Testis (tissue), 3 donors: ENCODE data around the gene ACSS2. TPM values are rescaled to one million over a fixed set of nuclear protein-coding genes. Genes with fewer than 3 reads are reported as not detected.

Experiments
- DNase-seq: peaks from one replicate; pipeline ENCODE4 v3.0.0-alpha.2; 2019
- H3K27ac ChIP-seq, 2 donors: fragments of 200-600 bp; sonication (generic); one replicate each; pipeline ENCODE4 v1.5.1; 2019
- H3K27me3 ChIP-seq: fragments of 200-600 bp; sonication (generic); one replicate; pipeline ENCODE4 v1.5.1; 2019
- H3K36me3 ChIP-seq: fragments of 200-600 bp; sonication (generic); one replicate; pipeline ENCODE4 v1.5.1; 2017; ENCODE audit warnings: low read depth; ENCODE audit errors: missing control alignments
- H3K4me1 ChIP-seq: fragments of 200-600 bp; sonication (generic); one replicate; pipeline ENCODE4 v1.5.1; 2019
- H3K4me3 ChIP-seq, 2 donors: fragments of 200-600 bp; sonication (generic); one replicate each; pipeline ENCODE4 v1.5.1; 2017 to 2019
- H3K9me3 ChIP-seq: fragments of 200-600 bp; sonication (generic); one replicate; pipeline ENCODE4 v1.5.1; 2017
- POLR2A ChIP-seq: fragments of 450-650 bp; IDR thresholded peaks from one replicate; pipeline ENCODE4 v1.6.1; 2017; ENCODE audit warnings: antibody characterized with exemption, mild to moderate bottlenecking, moderate library complexity
- WGBS, 2 donors: methylation state at CpG; one replicate each; pipeline ENCODE4 v1.1.5; 2018; 5-methylcytosine and 5-hydroxymethylcytosine counted together
- intact Hi-C: fragments of 100-400 bp; cut with DNase I; formaldehyde crosslinking; loops from one replicate; pipeline ENCODE4 v1.15.1; 2023; ENCODE audit warnings: low total_unique reads
- polyA plus RNA-seq: library from polyadenylated mRNA; stranded (reverse); fragments of 350-450 nt; fragmentation: Illumina TruSeq; extraction: RNeasy Lipid Tissue Mini Kit (QIAGEN cat#74804); gene quantifications from one replicate; pipeline ENCODE4 v1.2.3, GENCODE V29; 2014; ENCODE audit warnings: low read depth, low replicate concordance; ENCODE audit not compliant: insufficient read depth
- total RNA-seq, 2 donors: library from RNA; depleted of rRNA; stranded (reverse); fragments of >200 nt; gene quantifications; one replicate each; pipeline ENCODE4 v1.2.3, GENCODE V29; 2016
- TF ChIP-seq, protein P1 (sequence below), 3 experiments: fragments of 450-650 bp in 2 of 3; fragments of 200-600 bp in 1 of 3; sonication (generic) in 1 of 3; IDR thresholded peaks; one replicate each; pipeline ENCODE4 v1.5.1; 2016 to 2019; ENCODE audit warnings: antibody characterized with exemption in 3 of 3, mild to moderate bottlenecking in 2 of 3, moderate library complexity in 1 of 3

Gene ACSS2
- total and polyA plus RNA-seq, 3 donors from 2014 or later = 39.7 to 63.7 (median 58.2) TPM

DNA sequence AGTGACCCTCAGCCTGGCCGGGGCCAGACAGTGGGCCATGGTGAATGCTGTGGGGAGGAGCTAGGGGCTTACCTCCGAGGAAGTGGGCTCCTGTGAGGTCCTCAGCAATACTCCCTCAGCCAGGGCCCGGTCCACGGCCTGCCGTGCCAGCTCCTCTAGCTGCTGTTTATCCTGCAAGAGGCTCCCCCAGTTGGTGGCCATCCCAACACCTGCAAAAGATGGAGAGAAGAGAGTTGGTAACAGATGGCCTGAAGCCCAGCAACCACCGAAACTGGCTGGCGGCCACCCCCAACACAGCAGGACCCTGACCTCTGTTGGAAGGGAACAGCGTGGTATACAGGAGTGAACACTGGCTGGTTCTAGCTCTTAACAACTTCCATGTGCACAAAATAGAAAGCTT is 75.2 kb downstream of the ACSS2 start:
- H3K9me3 ChIP-seq = no peaks in the 10 kb centered on the region
- no peak overlapping the region for H3K4me3 ChIP-seq
- whole genome bisulfite sequencing, 2 donors = 81 to 89% methylated on average over 8 of the region's 8 CpGs
- H3K36me3 ChIP-seq = no peaks in the 10 kb centered on the region
- peaks cover 5% of the 10 kb centered on the region for H3K4me1 ChIP-seq
- DNase-seq = no peak
- intact Hi-C loops = no loop called here
- H3K27me3 ChIP-seq = no peaks in the 10 kb centered on the region
- TF ChIP-seq, protein P1, sequence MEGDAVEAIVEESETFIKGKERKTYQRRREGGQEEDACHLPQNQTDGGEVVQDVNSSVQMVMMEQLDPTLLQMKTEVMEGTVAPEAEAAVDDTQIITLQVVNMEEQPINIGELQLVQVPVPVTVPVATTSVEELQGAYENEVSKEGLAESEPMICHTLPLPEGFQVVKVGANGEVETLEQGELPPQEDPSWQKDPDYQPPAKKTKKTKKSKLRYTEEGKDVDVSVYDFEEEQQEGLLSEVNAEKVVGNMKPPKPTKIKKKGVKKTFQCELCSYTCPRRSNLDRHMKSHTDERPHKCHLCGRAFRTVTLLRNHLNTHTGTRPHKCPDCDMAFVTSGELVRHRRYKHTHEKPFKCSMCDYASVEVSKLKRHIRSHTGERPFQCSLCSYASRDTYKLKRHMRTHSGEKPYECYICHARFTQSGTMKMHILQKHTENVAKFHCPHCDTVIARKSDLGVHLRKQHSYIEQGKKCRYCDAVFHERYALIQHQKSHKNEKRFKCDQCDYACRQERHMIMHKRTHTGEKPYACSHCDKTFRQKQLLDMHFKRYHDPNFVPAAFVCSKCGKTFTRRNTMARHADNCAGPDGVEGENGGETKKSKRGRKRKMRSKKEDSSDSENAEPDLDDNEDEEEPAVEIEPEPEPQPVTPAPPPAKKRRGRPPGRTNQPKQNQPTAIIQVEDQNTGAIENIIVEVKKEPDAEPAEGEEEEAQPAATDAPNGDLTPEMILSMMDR (IDR thresholded peaks at IDR 0.05) = no peak
- no peak for TF ChIP-seq POLR2A
- no peak overlapping the region for H3K27ac ChIP-seq

DNA sequence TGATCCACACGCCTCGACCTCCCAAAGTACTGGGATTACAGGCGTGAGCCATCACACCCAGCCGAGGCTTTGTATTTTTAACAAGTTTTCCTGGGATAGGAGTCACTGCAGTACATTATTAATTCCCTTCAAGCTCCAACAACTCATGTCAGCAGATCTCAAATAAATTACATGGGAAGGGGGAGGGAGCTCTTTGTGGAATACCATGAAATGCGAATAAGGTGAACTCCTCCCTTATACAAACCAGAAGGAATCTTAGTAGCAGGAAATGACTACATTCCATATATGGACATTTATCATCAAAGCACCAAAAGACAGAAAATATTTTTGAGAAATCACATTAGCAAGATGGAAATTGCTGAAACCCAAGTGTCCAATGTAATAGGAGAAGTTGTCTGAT is 76.3 kb downstream of the ACSS2 start:
- TF ChIP-seq, protein P1 (IDR thresholded peaks at IDR 0.05) = no peak
- no peak for TF ChIP-seq POLR2A
- H3K27ac ChIP-seq = no peak overlapping the region
- no peaks in the 10 kb centered on the region for H3K9me3 ChIP-seq
- intact Hi-C loops = no loop called here
- DNase-seq = no peak
- H3K36me3 ChIP-seq = no peaks in the 10 kb centered on the region
- no peaks in the 10 kb centered on the region for H3K27me3 ChIP-seq
- peaks cover 5% of the 10 kb centered on the region for H3K4me1 ChIP-seq
- WGBS, 2 donors = 70 to 78% methylated on average over 5 of the region's 5 CpGs
- H3K4me3 ChIP-seq = no peak overlapping the region

DNA sequence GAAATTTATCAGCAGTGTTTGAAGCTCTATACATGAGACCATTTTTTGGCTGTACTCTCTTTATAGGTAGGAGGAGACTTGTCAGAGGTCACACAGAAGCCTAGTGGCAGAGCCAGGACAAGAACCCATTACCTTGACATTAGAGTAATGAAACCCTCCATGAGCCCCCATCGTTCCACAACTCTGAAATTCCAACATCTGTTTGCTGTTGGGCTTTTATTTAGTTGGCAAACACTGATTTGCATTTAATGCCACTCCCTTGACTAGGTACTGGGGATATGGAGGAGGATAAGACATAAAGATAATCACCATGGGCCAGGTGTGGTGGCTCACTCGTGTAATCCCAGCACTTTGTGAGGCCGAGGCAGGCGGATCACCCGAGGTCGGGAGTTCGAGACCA is 77.5 kb downstream of the ACSS2 start:
- TF ChIP-seq, protein P1 (IDR thresholded peaks at IDR 0.05) = no peak
- no peak for TF ChIP-seq POLR2A
- intact Hi-C loops = no loop called here
- H3K4me3 ChIP-seq = no peak overlapping the region
- DNase-seq = no peak
- WGBS, 2 donors = 83 to 85% methylated on average over 7 of the region's 7 CpGs
- no peaks in the 10 kb centered on the region for H3K9me3 ChIP-seq
- peaks cover 5% of the 10 kb centered on the region for H3K4me1 ChIP-seq
- no peak overlapping the region for H3K27ac ChIP-seq
- no peaks in the 10 kb centered on the region for H3K27me3 ChIP-seq
- H3K36me3 ChIP-seq = no peaks in the 10 kb centered on the region

DNA sequence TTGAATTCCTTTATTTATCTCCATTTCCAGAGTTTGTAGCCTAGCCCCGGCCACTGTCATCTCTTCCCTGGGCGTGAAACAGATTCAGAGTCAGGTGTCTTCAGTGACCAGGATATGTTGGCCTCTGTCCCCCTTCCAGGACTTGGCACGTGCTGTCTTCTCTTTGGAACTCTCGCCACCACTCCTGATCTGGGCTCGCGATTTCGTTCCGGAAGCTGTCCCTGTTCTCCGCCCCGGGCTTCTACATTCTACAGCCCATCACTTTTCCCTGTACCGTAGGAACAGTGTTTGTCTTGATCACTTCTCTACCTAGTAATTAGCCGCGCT is 78.5 kb downstream of the ACSS2 start:
- no peaks in the 10 kb centered on the region for H3K9me3 ChIP-seq
- peaks cover 5% of the 10 kb centered on the region for H3K4me1 ChIP-seq
- 4 to 5% methylated on average over 13 of the region's 13 CpGs for WGBS, 2 donors
- intact Hi-C loops = loop anchor here (5.0 kb wide), 1 partner anchor 83 kb away; the partner anchor contains the start of gene GGT7
- no peaks in the 10 kb centered on the region for H3K27me3 ChIP-seq
- peak overlapping the region; percentile 87 to 88 for H3K27ac ChIP-seq
- H3K4me3 ChIP-seq = peak overlapping the region; percentile 66 to 77
- TF ChIP-seq, protein P1 (IDR thresholded peaks at IDR 0.05) = no peak
- TF ChIP-seq POLR2A = no peak
- peak; percentile 48 for DNase-seq
- no peaks in the 10 kb centered on the region for H3K36me3 ChIP-seq

DNA sequence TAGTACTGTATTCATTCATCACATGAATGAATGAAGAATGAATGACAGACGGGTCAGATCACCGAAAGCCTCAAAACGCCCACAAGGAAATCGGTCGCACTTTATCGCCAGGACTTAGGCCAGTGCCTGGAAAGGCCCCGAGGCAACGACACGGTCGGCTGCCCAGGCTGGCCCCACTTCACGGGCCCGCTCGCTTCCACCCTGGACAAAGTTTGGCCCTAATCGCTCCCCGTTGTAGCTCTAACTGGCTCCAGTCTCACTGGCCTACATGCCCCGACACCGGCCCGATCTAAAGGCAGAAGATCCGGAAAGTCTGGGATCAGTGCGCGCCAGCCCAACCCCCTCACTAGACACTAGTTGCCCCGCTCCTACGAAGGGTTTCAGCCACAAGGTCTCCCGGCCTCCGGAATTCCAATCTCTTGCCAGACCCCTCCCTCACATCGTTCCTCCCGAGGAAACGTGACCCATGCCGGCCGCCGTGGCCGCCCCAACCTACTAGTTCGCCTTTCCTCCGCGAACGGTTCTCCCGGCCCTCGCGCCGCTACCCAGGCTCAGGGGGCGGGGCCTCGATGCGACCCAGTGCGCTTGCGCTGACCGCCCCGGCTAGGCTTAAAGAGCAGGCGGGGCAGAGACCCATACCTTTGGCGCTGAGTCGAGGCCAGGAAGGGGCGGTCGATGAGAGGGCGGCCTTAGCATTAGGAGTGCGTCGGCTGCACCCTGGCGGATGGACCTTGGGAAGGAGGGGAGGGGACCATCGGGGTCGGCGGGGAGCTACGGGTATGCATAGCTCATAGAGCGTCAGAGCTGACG is 79.0 kb downstream of the ACSS2 start, which contains the start of the genes GSS and MYH7B:
Gene GSS (minus strand): TSS at position 576 of the 810 bp plus-strand sequence. CDS start 3,954 bp downstream, outside the sequence.
Gene MYH7B (plus strand): TSS at position 638 of the 810 bp plus-strand sequence. CDS start 22,138 bp downstream, outside the sequence.
- intact Hi-C loops = loop anchor here (5.0 kb wide), 1 partner anchor 83 kb away; the partner anchor contains the start of gene GGT7
- 1 to 2% methylated on average over 31 to 58 of the region's 62 CpGs for WGBS, 2 donors
- H3K4me1 ChIP-seq = peaks cover 5% of the 10 kb centered on the region
- TF ChIP-seq POLR2A = peak; percentile 44
- TF ChIP-seq, protein P1 (IDR thresholded peaks at IDR 0.05) = peak; percentile 26 to 39 (median 27)
- peak within 1 kb of the TSS; percentile 87 to 88 for H3K27ac ChIP-seq
- no peaks in the 10 kb centered on the region for H3K36me3 ChIP-seq
- no peaks in the 10 kb centered on the region for H3K9me3 ChIP-seq
- no peaks in the 10 kb centered on the region for H3K27me3 ChIP-seq
- peak within 1 kb of the TSS; percentile 66 to 77 for H3K4me3 ChIP-seq
- DNase-seq = peak; percentile 98
